HCT116 (cell line): ENCODE data around the gene GNB1. TPM values are rescaled to one million over a fixed set of nuclear protein-coding genes. Genes with fewer than 3 reads are reported as not detected.

Source experiments
- ATAC-seq: fragments of 200-7000 bp; cut with Tn5 transposase; 2 replicates; pipeline ENCODE4 v1.9.1; 2020; ENCODE audit warnings: mild to moderate bottlenecking, moderate library complexity
- BruUV-seq: library from RNA; stranded (reverse); fragments of 400-500 nt; replicated peaks from 2 replicates; lab custom pipeline; 2021; lab: Mats Ljungman, UMichigan
- CTCF ChIA-PET: fragments of 300-600 bp; sonication (Branson Sonifier 250); formaldehyde crosslinking; loops from one replicate; lab custom pipeline; 2021; ENCODE audit warnings: antibody characterized with exemption; lab: Charles Lee
- POLR2A ChIA-PET: fragments of 300-600, 350-600 bp; sonication (Branson Sonifier 250); formaldehyde crosslinking; loops from one replicate; lab custom pipeline; 2021; ENCODE audit warnings: antibody characterized with exemption; lab: Charles Lee
- RAD21 ChIA-PET, 2 experiments: fragments of 300-600 bp; sonication (Branson Sonifier 250); formaldehyde crosslinking; loops; one replicate each; lab custom pipeline; 2023; ENCODE audit warnings: low total read pairs in 2 of 2; ENCODE audit not compliant: uncharacterized antibody in 2 of 2, unreplicated experiment in 2 of 2, low non-redundant PET in 1 of 2; lab: Charles Lee
- DNase-seq: peaks from one replicate; pipeline ENCODE4 v3.0.0-alpha.2; 2010; ENCODE audit warnings: low read depth, low spot score
- H2AFZ ChIP-seq: fragments of 200-600 bp; shearing (Covaris generic), sonication (generic); 2 replicates; pipeline ENCODE4 v1.6.1; 2017; ENCODE audit warnings: low read depth, mixed run types, mixed read lengths, antibody characterized with exemption, low read length; ENCODE audit not compliant: poor library complexity, severe bottlenecking
- H3K27ac ChIP-seq: 2 replicates; pipeline ENCODE4 v1.5.1; 2012; ENCODE audit warnings: low read depth, low read length
- H3K27me3 ChIP-seq: fragments of 200-600 bp; sonication (generic); 2 replicates; pipeline ENCODE4 v1.6.1; 2016; ENCODE audit warnings: mixed run types, low read length, mixed read lengths; ENCODE audit not compliant: insufficient read depth
- H3K36me3 ChIP-seq, 2 experiments: fragments of 200-500 bp in 1 of 2; fragments of 200-600 bp in 1 of 2; sonication (Bioruptor generic) in 1 of 2; sonication (generic) in 1 of 2; 2 replicates each; pipeline versions ENCODE4 v1.5.1 to v1.6.1; 2014 to 2016; ENCODE audit warnings: low read length in 2 of 2, inconsistent platforms in 1 of 2, mixed read lengths in 1 of 2, mixed run types in 1 of 2; ENCODE audit not compliant: insufficient read depth in 2 of 2, control insufficient read depth in 1 of 2
- H3K4me1 ChIP-seq, 2 experiments: fragments of 200-600 bp in 1 of 2; sonication (generic) in 1 of 2; 2 replicates each; pipeline versions ENCODE4 v1.5.1 to v1.6.1; 2012 to 2017; ENCODE audit warnings: low read length in 2 of 2, inconsistent platforms in 1 of 2, mild to moderate bottlenecking in 1 of 2, mixed read lengths in 1 of 2, mixed run types in 1 of 2, moderate library complexity in 1 of 2; ENCODE audit not compliant: insufficient read depth in 2 of 2, control insufficient read depth in 1 of 2
- H3K4me2 ChIP-seq: fragments of 200-600 bp; sonication (generic); 2 replicates; pipeline ENCODE4 v1.6.1; 2017; ENCODE audit warnings: mixed run types, low read length, mixed read lengths
- H3K4me3 ChIP-seq, 2 experiments: fragments of 200-600 bp in 1 of 2; sonication (generic) in 1 of 2; replicated peaks in 1 of 2; 2 replicates each; pipeline ENCODE4 v1.5.1; 2011 to 2016; ENCODE audit warnings: low read length in 2 of 2, control low read depth in 1 of 2, low read depth in 1 of 2, mild to moderate bottlenecking in 1 of 2, mixed read lengths in 1 of 2, mixed run types in 1 of 2
- H3K79me2 ChIP-seq: fragments of 200-600 bp; sonication (generic); 2 replicates; pipeline ENCODE4 v1.6.1; 2017; ENCODE audit warnings: mild to moderate bottlenecking, mixed run types, low read length, moderate library complexity, mixed read lengths; ENCODE audit not compliant: insufficient read depth
- H3K9ac ChIP-seq: fragments of 200-600 bp; sonication (generic); 2 replicates; pipeline ENCODE4 v1.6.1; 2016; ENCODE audit warnings: low read length, mixed read lengths
- H3K9me2 ChIP-seq: fragments of 200-600 bp; sonication (generic), shearing (Covaris generic); 2 replicates; pipeline ENCODE4 v1.6.1; 2017; ENCODE audit warnings: mixed run types, mild to moderate bottlenecking, moderate library complexity; ENCODE audit not compliant: insufficient read depth
- H3K9me3 ChIP-seq, 2 experiments: fragments of 200-500 bp in 1 of 2; fragments of 200-600 bp in 1 of 2; sonication (Bioruptor generic) in 1 of 2; sonication (generic) in 1 of 2; 2 replicates each; pipeline ENCODE4 v1.6.1; 2014 to 2017; ENCODE audit warnings: low read length in 2 of 2, mixed read lengths in 2 of 2, inconsistent platforms in 1 of 2, low read depth in 1 of 2, mild to moderate bottlenecking in 1 of 2, mixed run types in 1 of 2, moderate library complexity in 1 of 2; ENCODE audit not compliant: control insufficient read depth in 1 of 2, insufficient read depth in 1 of 2
- H4K20me1 ChIP-seq: fragments of 200-600 bp; sonication (generic), shearing (Covaris generic); 2 replicates; pipeline ENCODE4 v1.6.1; 2017; ENCODE audit warnings: mixed run types, mild to moderate bottlenecking, moderate library complexity; ENCODE audit not compliant: insufficient read depth
- CBX3 ChIP-seq: IDR thresholded peaks from 2 replicates; pipeline ENCODE4 v1.6.1; 2012; ENCODE audit warnings: low read depth
- CEBPB ChIP-seq: IDR thresholded peaks from 2 replicates; pipeline ENCODE4 v1.6.1; 2012; ENCODE audit warnings: low read depth
- EGR1 ChIP-seq: IDR thresholded peaks from 2 replicates; pipeline ENCODE4 v1.6.1; 2012; ENCODE audit warnings: low read depth
- ELF1 ChIP-seq: IDR thresholded peaks from 2 replicates; pipeline ENCODE4 v1.6.1; 2012; ENCODE audit warnings: low read depth, borderline replicate concordance
- EZH2phosphoT487 ChIP-seq: fragments of 200-600 bp; IDR thresholded peaks from 2 replicates; pipeline ENCODE4 v1.6.1; 2018; ENCODE audit warnings: antibody characterized with exemption, borderline replicate concordance
- FOSL1 ChIP-seq: IDR thresholded peaks from 2 replicates; pipeline ENCODE4 v1.6.1; 2012; ENCODE audit warnings: low read depth
- POLR2A ChIP-seq: IDR thresholded peaks from 2 replicates; pipeline ENCODE4 v1.7.0; 2011; ENCODE audit warnings: borderline replicate concordance; ENCODE audit not compliant: insufficient read depth, insufficient read length; ENCODE audit errors: extremely low read depth
- POLR2AphosphoS5 ChIP-seq: IDR thresholded peaks from 2 replicates; pipeline ENCODE4 v1.6.1; 2011; ENCODE audit warnings: mild to moderate bottlenecking, low read depth, low read length, moderate library complexity
- RAD21 ChIP-seq: IDR thresholded peaks from 2 replicates; pipeline ENCODE4 v1.6.1; 2012; ENCODE audit warnings: low read depth, mild to moderate bottlenecking
- REST ChIP-seq: IDR thresholded peaks from 2 replicates; pipeline ENCODE4 v1.6.1; 2012; ENCODE audit warnings: low read depth
- TCF7L2 ChIP-seq: IDR thresholded peaks from 2 replicates; pipeline ENCODE4 v1.7.0; 2011; ENCODE audit warnings: borderline replicate concordance, inconsistent platforms; ENCODE audit not compliant: insufficient read depth, insufficient read length; ENCODE audit errors: extremely low read depth
- ZBTB33 ChIP-seq: IDR thresholded peaks from 2 replicates; pipeline ENCODE4 v1.6.1; 2011; ENCODE audit warnings: mild to moderate bottlenecking, low read length, moderate library complexity; ENCODE audit not compliant: insufficient replicate concordance; ENCODE audit errors: extremely low read depth
- ZFX ChIP-seq: fragments of 450-650 bp; IDR thresholded peaks from 2 replicates; pipeline ENCODE4 v1.6.1; 2017
- ZNF274 ChIP-seq: fragments of 200-500 bp; sonication (Bioruptor generic); IDR thresholded peaks from 2 replicates; pipeline ENCODE4 v1.6.1; 2014; ENCODE audit warnings: mild to moderate bottlenecking, low read depth, low read length, inconsistent platforms
- intact Hi-C: fragments of 100-400 bp; cut with micrococcal nuclease; formaldehyde crosslinking; loops from 2 replicates; pipeline ENCODE4 v1.10.0; 2022
- total RNA-seq: library from RNA; stranded (reverse); gene quantifications from one replicate; pipeline ENCODE4 v1.2.1, GENCODE V29; 2021; ENCODE audit not compliant: unreplicated experiment

GNB1 gene
- total RNA-seq, 1 experiment from 2014 or later: 371 TPM

DNA sequence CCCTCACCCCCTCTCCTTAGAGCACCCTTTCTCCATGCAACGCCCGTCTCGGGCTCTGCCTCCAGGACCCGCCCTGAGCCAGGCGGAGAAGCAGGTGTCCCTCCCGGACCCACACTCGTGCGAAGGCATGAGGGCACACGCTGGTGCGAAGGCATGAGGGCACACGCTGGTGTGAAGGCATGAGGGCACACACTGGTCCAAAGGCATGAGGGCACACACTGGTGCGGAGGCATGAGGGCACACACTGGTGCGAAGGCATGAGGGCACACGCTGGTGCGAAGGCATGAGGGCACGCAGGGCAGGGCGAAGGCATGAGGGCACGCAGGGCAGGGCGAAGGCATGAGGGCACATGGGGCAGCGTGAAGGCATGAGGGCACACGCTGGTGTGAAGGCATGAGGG is 34.0 kb upstream of the GNB1 start:
- ATAC-seq: no peak
- no peak for DNase-seq
- ChIA-PET CTCF (no interaction called here), RAD21 (no interaction called here), POLR2A (no interaction called here)
- H4K20me1 ChIP-seq: no peaks in the 10 kb centered on the region
- no peaks in the 10 kb centered on the region for H3K79me2 ChIP-seq
- H3K9me3 ChIP-seq: no peaks in the 10 kb centered on the region
- no peak overlapping the region for H2AFZ ChIP-seq
- no peaks in the 10 kb centered on the region for H3K27me3 ChIP-seq
- intact Hi-C loops: no loop called here
- no peak overlapping the region for H3K4me2 ChIP-seq
- H3K4me3 ChIP-seq: no peak overlapping the region
- no peak for TF ChIP-seq POLR2A
- no peak for TF ChIP-seq ZNF274
- TF ChIP-seq CBX3: no peak
- no peak for TF ChIP-seq RAD21
- no peak for TF ChIP-seq POLR2AphosphoS5
- TF ChIP-seq CEBPB: no peak
- no peak for TF ChIP-seq FOSL1
- TF ChIP-seq, all 23 proteins: peak for 0
- Histone ChIP-seq H3K9ac (no peak overlapping the region), H3K36me3 (no peaks in the 10 kb centered on the region), H3K4me1 (peaks cover 3 to 5% of the 10 kb centered on the region in 2 experiments), H3K9me2 (no peaks in the 10 kb centered on the region), H3K27ac (no peak overlapping the region; the same call in 1 of the 2 replicates)
- BruUV-seq: no TSS peak

GRCh38 chr1:1924386-1924785 is 33.5 kb upstream of the GNB1 start:
- no peaks in the 10 kb centered on the region for H3K9me2 ChIP-seq
- no peak overlapping the region; the same call in 1 of the 2 replicates for H3K27ac ChIP-seq
- ChIA-PET CTCF (no interaction called here), RAD21 (no interaction called here), POLR2A (no interaction called here)
- no peaks in the 10 kb centered on the region for H3K36me3 ChIP-seq
- H3K9ac ChIP-seq: no peak overlapping the region
- ATAC-seq (no peak), DNase-seq (no peak)
- peaks cover 6 to 10% of the 10 kb centered on the region in 2 experiments for H3K4me1 ChIP-seq
- H3K4me2 ChIP-seq: no peak overlapping the region
- intact Hi-C loops: no loop called here
- no peaks in the 10 kb centered on the region for H4K20me1 ChIP-seq
- H3K79me2 ChIP-seq: no peaks in the 10 kb centered on the region
- H2AFZ ChIP-seq: no peak overlapping the region
- no peaks in the 10 kb centered on the region for H3K27me3 ChIP-seq
- H3K9me3 ChIP-seq: no peaks in the 10 kb centered on the region
- BruUV-seq: no TSS peak
- H3K4me3 ChIP-seq: no peak overlapping the region
- TF ChIP-seq ZFX (no peak), ZBTB33 (no peak), EZH2phosphoT487 (no peak), EGR1 (no peak), REST (no peak), TCF7L2 (no peak), ELF1 (no peak), POLR2A (no peak)
